KMS-11 (cell line): Measurements from ENCODE around the gene SLC24A5.

Experiments used
- H2AFZ ChIP-seq: fragments of 200-600 bp; sonication (generic); 2 replicates; pipeline ENCODE4 v1.6.1; 2016; ENCODE audit warnings: antibody characterized with exemption, mixed run types, low read depth
- H3K27ac ChIP-seq: fragments of 200-600 bp; sonication (generic); 2 replicates; pipeline ENCODE4 v1.6.1; 2016; ENCODE audit warnings: mild to moderate bottlenecking, mixed run types
- H3K27me3 ChIP-seq: fragments of 200-600 bp; sonication (generic); 2 replicates; pipeline ENCODE4 v1.6.1; 2017; ENCODE audit warnings: mild to moderate bottlenecking, low read depth, mixed run types, moderate library complexity; ENCODE audit not compliant: insufficient read depth
- H3K36me3 ChIP-seq: fragments of 200-600 bp; sonication (generic); 2 replicates; pipeline ENCODE4 v1.6.1; 2017; ENCODE audit warnings: mild to moderate bottlenecking, mixed run types; ENCODE audit not compliant: insufficient read depth
- H3K4me1 ChIP-seq: fragments of 200-600 bp; sonication (generic); 2 replicates; pipeline ENCODE4 v1.6.1; 2016; ENCODE audit warnings: mild to moderate bottlenecking, low read depth, mixed run types; ENCODE audit not compliant: poor library complexity, severe bottlenecking
- H3K4me2 ChIP-seq: fragments of 200-600 bp; sonication (generic); 2 replicates; pipeline ENCODE4 v1.7.0; 2016; ENCODE audit warnings: mild to moderate bottlenecking, mixed run types
- H3K4me3 ChIP-seq: fragments of 200-600 bp; sonication (generic); IDR thresholded peaks from 2 replicates; pipeline ENCODE4 v1.6.1; 2017; ENCODE audit warnings: low read depth, low read length, mixed read lengths; ENCODE audit not compliant: insufficient read depth
- H3K79me2 ChIP-seq: fragments of 200-600 bp; sonication (generic); 2 replicates; pipeline ENCODE4 v1.6.1; 2016; ENCODE audit warnings: low read depth, mixed run types; ENCODE audit not compliant: insufficient read depth
- H3K9ac ChIP-seq: fragments of 200-600 bp; sonication (generic); 2 replicates; pipeline ENCODE4 v1.6.1; 2016; ENCODE audit warnings: mild to moderate bottlenecking, mixed run types
- H4K20me1 ChIP-seq: fragments of 200-600 bp; sonication (generic); 2 replicates; pipeline ENCODE4 v1.6.1; 2016; ENCODE audit warnings: mild to moderate bottlenecking, mixed run types; ENCODE audit not compliant: insufficient read depth
- CTCF ChIP-seq: fragments of 200-600 bp; sonication (generic); conservative IDR thresholded peaks from 2 replicates; pipeline ENCODE4 v1.6.1; 2017; ENCODE audit warnings: low read depth, mild to moderate bottlenecking, antibody characterized with exemption, low read length, moderate library complexity, mixed read lengths

SLC24A5 gene

GRCh38 chr15:48175126-48175525 lies 54.3 kb downstream of the SLC24A5 start:
- no peak for TF ChIP-seq CTCF
- no peak overlapping the region for H3K27ac ChIP-seq
- H3K4me2 ChIP-seq, result no peak overlapping the region
- no peaks in the 10 kb centered on the region for H3K36me3 ChIP-seq
- H3K4me3 ChIP-seq, result no peak overlapping the region
- H3K9ac ChIP-seq, result no peak overlapping the region
- no peaks in the 10 kb centered on the region for H4K20me1 ChIP-seq
- no peaks in the 10 kb centered on the region for H3K27me3 ChIP-seq
- H3K4me1 ChIP-seq, result peaks cover 31% of the 10 kb centered on the region
- H2AFZ ChIP-seq, result no peak overlapping the region
- H3K79me2 ChIP-seq, result peaks cover 58% of the 10 kb centered on the region

- Histone ChIP-seq H3K27me3 (no peaks in the 10 kb centered on the region), H3K9ac (no peak overlapping the region), H4K20me1 (no peaks in the 10 kb centered on the region), H3K4me3 (no peak overlapping the region), H3K4me1 (peaks cover 31% of the 10 kb centered on the region), H3K4me2 (no peak overlapping the region), H3K27ac (no peak overlapping the region), H3K36me3 (no peaks in the 10 kb centered on the region), H2AFZ (no peak overlapping the region), H3K79me2 (peaks cover 58% of the 10 kb centered on the region)
- no peak for TF ChIP-seq CTCF
Measured at GRCh38 chr15:48176112-48176511, 55.3 kb downstream of the SLC24A5 start.

GRCh38 chr15:48176957-48177356 lies 56.2 kb downstream of the SLC24A5 start:
- H3K9ac ChIP-seq, result peak overlapping the region; percentile 98
- H3K27me3 ChIP-seq, result no peaks in the 10 kb centered on the region
- H3K36me3 ChIP-seq, result no peaks in the 10 kb centered on the region
- no peaks in the 10 kb centered on the region for H4K20me1 ChIP-seq
- no peak overlapping the region; the same call in 1 of the 2 replicates for H3K27ac ChIP-seq
- H3K4me3 ChIP-seq, result no peak overlapping the region
- H3K4me1 ChIP-seq, result peaks cover 31% of the 10 kb centered on the region
- peaks cover 55% of the 10 kb centered on the region for H3K79me2 ChIP-seq
- H3K4me2 ChIP-seq, result peak overlapping the region; percentile 93
- no peak overlapping the region for H2AFZ ChIP-seq
- no peak for TF ChIP-seq CTCF

- Histone ChIP-seq H3K27ac (peak overlapping the region; percentile 92), H3K4me2 (peak overlapping the region; percentile 93), H3K27me3 (no peaks in the 10 kb centered on the region), H3K4me1 (peaks cover 28% of the 10 kb centered on the region), H2AFZ (peak overlapping the region; percentile 92), H3K4me3 (no peak overlapping the region), H3K9ac (peak overlapping the region; percentile 98), H3K36me3 (no peaks in the 10 kb centered on the region), H4K20me1 (no peaks in the 10 kb centered on the region), H3K79me2 (peaks cover 51% of the 10 kb centered on the region)
- TF ChIP-seq CTCF, result no peak
Measured at GRCh38 chr15:48177383-48177765, 56.6 kb downstream of the SLC24A5 start.
